A673 (cell line): ENCODE results near the gene FBP1.

ENCODE experiments used
- EZH2 ChIP-seq: fragments of 200-600 bp; sonication (generic); IDR thresholded peaks from 2 replicates; pipeline ENCODE4 v1.6.1; 2017; ENCODE audit warnings: borderline replicate concordance, low read depth, mild to moderate bottlenecking, mixed read lengths, antibody characterized with exemption, low read length; ENCODE audit not compliant: poor library complexity, severe bottlenecking
- TF ChIP-seq, protein P1 (sequence below): fragments of 300-800, 200-600 bp; sonication (generic); conservative IDR thresholded peaks from 2 replicates; pipeline ENCODE4 v1.5.1; 2017; ENCODE audit warnings: low read depth, mild to moderate bottlenecking, antibody characterized with exemption, low read length, moderate library complexity, mixed read lengths

- TF ChIP-seq, protein P1, sequence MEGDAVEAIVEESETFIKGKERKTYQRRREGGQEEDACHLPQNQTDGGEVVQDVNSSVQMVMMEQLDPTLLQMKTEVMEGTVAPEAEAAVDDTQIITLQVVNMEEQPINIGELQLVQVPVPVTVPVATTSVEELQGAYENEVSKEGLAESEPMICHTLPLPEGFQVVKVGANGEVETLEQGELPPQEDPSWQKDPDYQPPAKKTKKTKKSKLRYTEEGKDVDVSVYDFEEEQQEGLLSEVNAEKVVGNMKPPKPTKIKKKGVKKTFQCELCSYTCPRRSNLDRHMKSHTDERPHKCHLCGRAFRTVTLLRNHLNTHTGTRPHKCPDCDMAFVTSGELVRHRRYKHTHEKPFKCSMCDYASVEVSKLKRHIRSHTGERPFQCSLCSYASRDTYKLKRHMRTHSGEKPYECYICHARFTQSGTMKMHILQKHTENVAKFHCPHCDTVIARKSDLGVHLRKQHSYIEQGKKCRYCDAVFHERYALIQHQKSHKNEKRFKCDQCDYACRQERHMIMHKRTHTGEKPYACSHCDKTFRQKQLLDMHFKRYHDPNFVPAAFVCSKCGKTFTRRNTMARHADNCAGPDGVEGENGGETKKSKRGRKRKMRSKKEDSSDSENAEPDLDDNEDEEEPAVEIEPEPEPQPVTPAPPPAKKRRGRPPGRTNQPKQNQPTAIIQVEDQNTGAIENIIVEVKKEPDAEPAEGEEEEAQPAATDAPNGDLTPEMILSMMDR: peak; percentile 96
- TF ChIP-seq EZH2: no peak
Measured at GRCh38 chr9:94668928-94669729, 29.8 kb upstream of the FBP1 start.
